B cell (primary cell): ENCODE data around the gene M1AP. TPM values are rescaled to one million over a fixed set of nuclear protein-coding genes. Genes with fewer than 3 reads are reported as not detected.

ENCODE experiments used
- ATAC-seq: fragments of 200-7000 bp; cut with Tn5 transposase; one replicate; pipeline ENCODE4 v1.10.0; 2021; ENCODE audit warnings: low read depth, mild to moderate bottlenecking, moderate number of reproducible peaks, moderate library complexity
- CTCF ChIA-PET: fragments of 350-600 bp; sonication (Branson Sonifier 250); formaldehyde crosslinking; loops from one replicate; lab custom pipeline; 2021; ENCODE audit warnings: antibody characterized with exemption, inconsistent platforms; lab: Charles Lee
- POLR2A ChIA-PET: fragments of 350-600 bp; sonication (Branson Sonifier 250); formaldehyde crosslinking; loops from one replicate; lab custom pipeline; 2021; ENCODE audit warnings: antibody characterized with exemption; lab: Charles Lee
- DNase-seq: peaks from one replicate; pipeline ENCODE4 v3.0.0; 2013
- H2AFZ ChIP-seq: 2 replicates; pipeline ENCODE4 v1.6.1; 2012; ENCODE audit warnings: mild to moderate bottlenecking, low read depth, low read length; ENCODE audit not compliant: insufficient read depth, poor library complexity, severe bottlenecking
- H3K27ac ChIP-seq, 2 donors: 1 replicate in 1 of 2; 2 replicates in 1 of 2; pipeline ENCODE4 v1.5.1; 2012 to 2013; ENCODE audit warnings: low read length in 2 of 2, mild to moderate bottlenecking in 2 of 2, moderate library complexity in 1 of 2
- H3K27me3 ChIP-seq, 4 experiments: fragments of 200-600 bp in 1 of 4; sonication (generic) in 1 of 4; replicated peaks in 1 of 4; 1 replicate in 2 of 4; 2 replicates in 2 of 4; pipeline versions ENCODE4 v1.6.1 to v1.7.0; 2013 to 2016; ENCODE audit warnings: low read length in 3 of 4, mild to moderate bottlenecking in 2 of 4, mixed read lengths in 1 of 4, moderate library complexity in 1 of 4; ENCODE audit not compliant: insufficient read depth in 4 of 4, control insufficient read depth in 3 of 4; ENCODE audit errors: control extremely low read depth in 1 of 4
- H3K36me3 ChIP-seq, 2 experiments: replicated peaks in 1 of 2; 1 replicate in 1 of 2; 2 replicates in 1 of 2; pipeline versions ENCODE4 v1.6.1 to v1.7.1; 2013; ENCODE audit warnings: low read length in 1 of 2; ENCODE audit not compliant: insufficient read depth in 2 of 2, control insufficient read depth in 1 of 2; ENCODE audit errors: control extremely low read depth in 1 of 2, extremely low read depth in 1 of 2
- H3K4me1 ChIP-seq, 2 donors: fragments of 200-600 bp in 1 of 2; sonication (generic) in 1 of 2; 1 replicate in 1 of 2; 2 replicates in 1 of 2; pipeline versions ENCODE4 v1.5.1 to v1.6.1; 2013 to 2017; ENCODE audit warnings: low read length in 2 of 2; ENCODE audit not compliant: control insufficient read depth in 2 of 2, insufficient read depth in 2 of 2
- H3K4me2 ChIP-seq: replicated peaks from 2 replicates; pipeline ENCODE3; 2012; ENCODE audit warnings: mild to moderate bottlenecking, low read depth, low read length; ENCODE audit not compliant: poor library complexity, severe bottlenecking
- H3K4me3 ChIP-seq, 5 experiments: fragments of 200-600 bp in 1 of 5; sonication (generic) in 1 of 5; 1 replicate in 3 of 5; 2 replicates in 2 of 5; pipeline versions ENCODE4 v1.5.1 to v1.7.0; 2011 to 2016; ENCODE audit warnings: low read length in 4 of 5, mild to moderate bottlenecking in 4 of 5, low read depth in 2 of 5, control low read depth in 1 of 5, moderate library complexity in 1 of 5; ENCODE audit not compliant: insufficient read depth in 1 of 5; ENCODE audit errors: control extremely low read depth in 1 of 5, extremely low read depth in 1 of 5
- H3K79me2 ChIP-seq: fragments of 200-600 bp; sonication (generic); one replicate; pipeline ENCODE4 v1.6.0; 2016; ENCODE audit warnings: low read length; ENCODE audit not compliant: control insufficient read depth, insufficient read depth
- H3K9ac ChIP-seq: fragments of 200-600 bp; sonication (generic); 2 replicates; pipeline ENCODE4 v1.6.1; 2017; ENCODE audit warnings: mild to moderate bottlenecking, low read length, moderate library complexity
- H3K9me3 ChIP-seq, 3 donors: one replicate each; pipeline versions ENCODE4 v1.6.1 to v1.7.1; 2013; ENCODE audit warnings: low read length in 2 of 3; ENCODE audit not compliant: control insufficient read depth in 2 of 3, insufficient read depth in 1 of 3; ENCODE audit errors: control extremely low read depth in 1 of 3
- H4K20me1 ChIP-seq: 2 replicates; pipeline ENCODE4 v1.6.0; 2012; ENCODE audit warnings: mild to moderate bottlenecking, low read length; ENCODE audit not compliant: insufficient read depth, control insufficient read depth, poor library complexity, severe bottlenecking
- H3K27ac Mint-ChIP-seq: one replicate; pipeline ENCODE4 v1.8.0; 2021; ENCODE audit warnings: mixed read lengths
- H3K27me3 Mint-ChIP-seq: one replicate; pipeline ENCODE4 v1.8.0; 2021; ENCODE audit warnings: mixed read lengths
- H3K4me1 Mint-ChIP-seq: one replicate; pipeline ENCODE4 v1.8.0; 2021; ENCODE audit warnings: mixed read lengths
- H3K4me3 Mint-ChIP-seq: one replicate; pipeline ENCODE4 v1.8.0; 2021; ENCODE audit warnings: mixed read lengths
- H3K9me3 Mint-ChIP-seq: one replicate; pipeline ENCODE4 v1.8.0; 2022; ENCODE audit warnings: mixed read lengths; ENCODE audit not compliant: insufficient read depth
- EZH2 ChIP-seq: IDR thresholded peaks from 2 replicates; pipeline ENCODE4 v1.6.1; 2012; ENCODE audit warnings: borderline replicate concordance, low read depth, mild to moderate bottlenecking, moderate library complexity, low read length; ENCODE audit not compliant: insufficient read depth, poor library complexity, severe bottlenecking
- WGBS: methylation state at CpG from one replicate; pipeline ENCODE4 v1.1.5; 2013; ENCODE audit warnings: missing lambda C conversion rate; ENCODE audit not compliant: insufficient coverage; 5-methylcytosine and 5-hydroxymethylcytosine counted together
- intact Hi-C: fragments of 100-400 bp; cut with micrococcal nuclease; formaldehyde crosslinking; loops from one replicate; pipeline ENCODE4 v1.10.0; 2022
- polyA plus RNA-seq: library from polyadenylated mRNA; depleted of rRNA; stranded (reverse); fragments of >200 nt; gene quantifications from 2 replicates; pipeline ENCODE4 v1.2.3, GENCODE V29; 2012
- total RNA-seq, 2 donors: library from RNA; stranded (reverse); fragments of 120-200 nt in 1 of 2; gene quantifications; 1 replicate in 1 of 2; 2 replicates in 1 of 2; pipeline versions ENCODE4 v1.2.3 to v1.2.4, GENCODE V29; 2013 to 2022
- TF ChIP-seq, protein P1 (sequence below): fragments of 200-600 bp; IDR thresholded peaks from one replicate; pipeline ENCODE4 v1.8.0; 2022; ENCODE audit warnings: antibody characterized with exemption, mild to moderate bottlenecking

The M1AP gene
- total and polyA plus RNA-seq, 2 donors (not counting 1 experiment from before 2014, with no cell fraction given), result 0.15 TPM; not detected in 1

DNA sequence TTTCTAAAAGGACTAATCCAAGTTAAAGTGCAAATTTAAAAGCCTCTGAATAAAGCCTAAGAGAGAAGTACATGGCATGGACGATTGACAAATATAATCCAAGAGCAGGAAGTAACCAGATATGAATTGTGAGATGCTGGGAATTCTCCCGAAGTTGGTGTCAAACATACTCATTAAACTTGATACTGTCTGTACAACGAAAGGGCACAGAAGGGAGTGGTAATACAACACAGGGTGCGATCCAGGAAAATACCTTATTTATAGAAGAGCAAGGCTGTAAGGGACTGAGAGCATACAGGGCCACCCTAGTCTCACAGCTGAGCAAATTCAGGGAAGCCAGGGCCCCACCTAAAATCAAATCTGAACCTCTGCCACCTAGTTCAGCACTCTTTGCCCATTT is 47.5 kb upstream of the M1AP start:
- CTCF ChIA-PET, result interaction anchor here (1.7 kb wide), 1 partner anchor 181 kb away, joined by 14 read pairs; no protein-coding TSS in a partner anchor
- no peaks in the 10 kb centered on the region for H3K9me3 ChIP-seq

DNA sequence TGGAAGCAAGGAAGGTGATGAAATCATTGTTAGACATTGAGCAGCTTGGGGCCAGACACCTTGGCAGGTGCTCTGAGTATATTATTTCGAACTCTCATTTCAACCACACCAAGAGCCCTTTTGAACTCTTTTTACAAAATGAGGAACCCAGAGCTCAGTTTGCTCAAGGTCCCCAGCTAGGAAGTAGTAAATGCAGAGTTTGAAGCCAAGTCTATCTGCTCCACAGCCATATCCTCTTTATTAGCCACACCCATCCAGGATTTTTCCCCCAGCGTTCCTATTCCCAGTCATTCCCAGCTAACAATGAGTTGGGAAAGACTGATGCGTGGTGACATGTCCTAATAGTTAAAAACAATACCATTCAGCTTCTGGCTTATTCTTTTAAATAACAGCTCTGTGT is 46.2 kb upstream of the M1AP start:
- no peaks in the 10 kb centered on the region for H3K9me3 Mint-ChIP-seq
- TF ChIP-seq, protein P1, sequence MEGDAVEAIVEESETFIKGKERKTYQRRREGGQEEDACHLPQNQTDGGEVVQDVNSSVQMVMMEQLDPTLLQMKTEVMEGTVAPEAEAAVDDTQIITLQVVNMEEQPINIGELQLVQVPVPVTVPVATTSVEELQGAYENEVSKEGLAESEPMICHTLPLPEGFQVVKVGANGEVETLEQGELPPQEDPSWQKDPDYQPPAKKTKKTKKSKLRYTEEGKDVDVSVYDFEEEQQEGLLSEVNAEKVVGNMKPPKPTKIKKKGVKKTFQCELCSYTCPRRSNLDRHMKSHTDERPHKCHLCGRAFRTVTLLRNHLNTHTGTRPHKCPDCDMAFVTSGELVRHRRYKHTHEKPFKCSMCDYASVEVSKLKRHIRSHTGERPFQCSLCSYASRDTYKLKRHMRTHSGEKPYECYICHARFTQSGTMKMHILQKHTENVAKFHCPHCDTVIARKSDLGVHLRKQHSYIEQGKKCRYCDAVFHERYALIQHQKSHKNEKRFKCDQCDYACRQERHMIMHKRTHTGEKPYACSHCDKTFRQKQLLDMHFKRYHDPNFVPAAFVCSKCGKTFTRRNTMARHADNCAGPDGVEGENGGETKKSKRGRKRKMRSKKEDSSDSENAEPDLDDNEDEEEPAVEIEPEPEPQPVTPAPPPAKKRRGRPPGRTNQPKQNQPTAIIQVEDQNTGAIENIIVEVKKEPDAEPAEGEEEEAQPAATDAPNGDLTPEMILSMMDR, result no peak
- no peak for TF ChIP-seq EZH2
- H3K27ac ChIP-seq, result no peak overlapping the region
- POLR2A ChIA-PET, result no interaction called here
- no peak overlapping the region for H2AFZ ChIP-seq
- no peaks in the 10 kb centered on the region for H3K9me3 ChIP-seq
- H3K4me1 Mint-ChIP-seq, result no peaks in the 10 kb centered on the region
- H3K9ac ChIP-seq, result no peak overlapping the region
- H3K27ac Mint-ChIP-seq, result no peak overlapping the region
- ATAC-seq (no peak), DNase-seq (no peak)
- WGBS, result 80% methylated on average over 1 of the region's 3 CpGs
- H3K4me3 ChIP-seq, result no peak overlapping the region
- no peak overlapping the region for H3K4me2 ChIP-seq
- intact Hi-C loops, result loop anchor here (5.0 kb wide), 1 partner anchor 708 kb away; no protein-coding TSS in a partner anchor
- no peaks in the 10 kb centered on the region for H3K36me3 ChIP-seq
- no peaks in the 10 kb centered on the region for H3K27me3 ChIP-seq
- H4K20me1 ChIP-seq, result no peaks in the 10 kb centered on the region
- CTCF ChIA-PET, result interaction anchor here (0.6 to 1.7 kb wide), 5 partner anchors 9 to 182 kb away, joined by 3 to 14 read pairs (median 3); no protein-coding TSS in a partner anchor
- no peak overlapping the region for H3K4me3 Mint-ChIP-seq
- no peaks in the 10 kb centered on the region for H3K79me2 ChIP-seq
- H3K4me1 ChIP-seq, result no peaks in the 10 kb centered on the region
- peaks cover 17% of the 10 kb centered on the region for H3K27me3 Mint-ChIP-seq

More for the DNA sequence above, 47.5 kb upstream of the M1AP start:
- no peak for ATAC-seq
- no peak overlapping the region for H3K9ac ChIP-seq
- no peaks in the 10 kb centered on the region for H3K27me3 ChIP-seq
- H3K4me2 ChIP-seq, result no peak overlapping the region
- no peak overlapping the region for H3K27ac ChIP-seq
- WGBS, result 100% methylated on average over 1 of the region's 4 CpGs
- Mint-ChIP-seq H3K9me3 (no peaks in the 10 kb centered on the region), H3K4me1 (peaks cover 4% of the 10 kb centered on the region), H3K4me3 (no peak overlapping the region), H3K27me3 (peaks cover 17% of the 10 kb centered on the region), H3K27ac (no peak overlapping the region)
- H4K20me1 ChIP-seq, result no peaks in the 10 kb centered on the region
- POLR2A ChIA-PET, result no interaction called here
- no peak for DNase-seq
- TF ChIP-seq, protein P1, result no peak
- no peak for TF ChIP-seq EZH2
- H3K36me3 ChIP-seq, result no peaks in the 10 kb centered on the region
- no peak overlapping the region for H2AFZ ChIP-seq
- H3K79me2 ChIP-seq, result no peaks in the 10 kb centered on the region
- no peak overlapping the region for H3K4me3 ChIP-seq
- intact Hi-C loops, result no loop called here
- peaks cover 0 to 4% of the 10 kb centered on the region in 2 donors for H3K4me1 ChIP-seq
